PC-3 (cell line): Measurements from ENCODE around the gene SLC30A7. TPM values are rescaled to one million over a fixed set of nuclear protein-coding genes. Genes with fewer than 3 reads are reported as not detected.
A peak's percentile ranks its signal among the peaks of the same experiment; 100 is the strongest.

Experiments
- ATAC-seq: fragments of 200-7000 bp; cut with Tn5 transposase; 2 replicates; pipeline ENCODE4 v1.9.1; 2020; ENCODE audit warnings: mild to moderate bottlenecking, moderate library complexity
- BruUV-seq: library from RNA; stranded (reverse); fragments of 400-500 nt; replicated peaks from 2 replicates; lab custom pipeline; 2021; lab: Mats Ljungman, UMichigan
- CTCF ChIA-PET: fragments of 300-600 bp; sonication (Branson Sonifier 250); formaldehyde crosslinking; loops from one replicate; lab custom pipeline; 2022; ENCODE audit warnings: antibody characterized with exemption; lab: Charles Lee
- POLR2A ChIA-PET: fragments of 300-600 bp; sonication (Branson Sonifier 250); formaldehyde crosslinking; loops from one replicate; lab custom pipeline; 2022; ENCODE audit warnings: antibody characterized with exemption; ENCODE audit not compliant: unreplicated experiment; lab: Charles Lee
- DNase-seq: peaks from one replicate; pipeline ENCODE4 v3.0.0-alpha.2; 2015
- H2AFZ ChIP-seq: fragments of 300-600 bp; sonication (generic); 2 replicates; pipeline ENCODE4 v1.6.0; 2016; ENCODE audit warnings: antibody characterized with exemption, low read length
- H3F3A ChIP-seq: fragments of 300-600 bp; sonication (generic); one replicate; pipeline ENCODE4 v1.6.0; 2017; ENCODE audit warnings: antibody characterized with exemption, low read length, control low read depth, mild to moderate bottlenecking; ENCODE audit not compliant: unreplicated experiment
- H3K27ac ChIP-seq: fragments of 300-600 bp; sonication (generic); 2 replicates; pipeline ENCODE4 v1.5.1; 2016; ENCODE audit warnings: mild to moderate bottlenecking, low read length
- H3K27me3 ChIP-seq: fragments of 300-600 bp; sonication (generic); 2 replicates; pipeline ENCODE4 v1.6.1; 2016; ENCODE audit warnings: low read length, mixed read lengths
- H3K36me3 ChIP-seq: fragments of 300-600 bp; sonication (generic); 2 replicates; pipeline ENCODE4 v1.6.1; 2016; ENCODE audit warnings: low read depth, mixed run types, low read length, mixed read lengths
- H3K4me1 ChIP-seq: fragments of 300-600 bp; sonication (generic); 2 replicates; pipeline ENCODE4 v1.5.1; 2016; ENCODE audit warnings: low read length; ENCODE audit not compliant: insufficient read depth
- H3K4me2 ChIP-seq: fragments of 300-600 bp; sonication (generic); 2 replicates; pipeline ENCODE4 v1.6.0; 2016; ENCODE audit warnings: low read length
- H3K4me3 ChIP-seq: fragments of 300-600 bp; sonication (generic); 2 replicates; pipeline ENCODE4 v1.5.1; 2016; ENCODE audit warnings: mild to moderate bottlenecking, low read length, mixed read lengths
- H3K79me2 ChIP-seq: fragments of 300-600 bp; sonication (generic); 2 replicates; pipeline ENCODE4 v1.6.1; 2017; ENCODE audit warnings: low read length, mixed read lengths
- H3K9ac ChIP-seq: fragments of 300-600 bp; sonication (generic); 2 replicates; pipeline ENCODE4 v1.6.0; 2016; ENCODE audit warnings: mild to moderate bottlenecking, low read length
- H3K9me2 ChIP-seq: fragments of 300-600 bp; sonication (generic); replicated peaks from 2 replicates; pipeline ENCODE4 v1.6.1; 2016; ENCODE audit warnings: mixed run types, low read length, mixed read lengths
- H3K9me3 ChIP-seq: fragments of 300-600 bp; sonication (generic); 2 replicates; pipeline ENCODE4 v1.6.1; 2016; ENCODE audit warnings: low read length, mixed read lengths
- H4K20me1 ChIP-seq: fragments of 300-600 bp; sonication (generic); 2 replicates; pipeline ENCODE4 v1.6.1; 2016; ENCODE audit warnings: low read length, mixed read lengths
- CTCF ChIP-seq: fragments of 300-600 bp; sonication (generic); conservative IDR thresholded peaks from 2 replicates; pipeline ENCODE4 v1.5.1; 2017; ENCODE audit warnings: antibody characterized with exemption, low read depth, mild to moderate bottlenecking, low read length
- EZH2 ChIP-seq: fragments of 300-600 bp; sonication (generic); IDR thresholded peaks from one replicate; pipeline ENCODE4 v1.6.1; 2017; ENCODE audit warnings: antibody characterized with exemption, mild to moderate bottlenecking, low read length; ENCODE audit not compliant: unreplicated experiment
- EZH2phosphoT487 ChIP-seq: fragments of 300-600 bp; sonication (generic); IDR thresholded peaks from 2 replicates; pipeline ENCODE4 v1.6.1; 2018; ENCODE audit warnings: mild to moderate bottlenecking, antibody characterized with exemption, low read length, borderline replicate concordance
- intact Hi-C: fragments of 100-400 bp; cut with micrococcal nuclease; formaldehyde crosslinking; loops from 2 replicates; pipeline ENCODE4 v1.9.0; 2023
- total RNA-seq: library from RNA; depleted of rRNA; stranded (reverse); fragments of >200 nt; gene quantifications from 2 replicates; pipeline ENCODE4 v1.2.3, GENCODE V29; 2014

SLC30A7 gene
- total RNA-seq, 1 experiment from 2014 or later, result 24.0 TPM

GRCh38 chr1:101017448-101017847, 121.6 kb downstream of the SLC30A7 start:
- no peaks in the 10 kb centered on the region; the same call in 1 of the 2 replicates for H3K79me2 ChIP-seq
- ATAC-seq (no peak), DNase-seq (no peak)
- no peak overlapping the region for H3K4me3 ChIP-seq
- no peak overlapping the region for H3K9ac ChIP-seq
- TF ChIP-seq EZH2phosphoT487 (no peak), EZH2 (no peak), CTCF (no peak)
- no peaks in the 10 kb centered on the region for H3F3A ChIP-seq
- no peaks in the 10 kb centered on the region for H3K27me3 ChIP-seq
- no TSS peak for BruUV-seq
- peaks cover 24% of the 10 kb centered on the region; the same call in 1 of the 2 replicates for H3K36me3 ChIP-seq
- intact Hi-C loops, result no loop called here
- no peak overlapping the region for H3K27ac ChIP-seq
- no peak overlapping the region for H2AFZ ChIP-seq
- H4K20me1 ChIP-seq, result no peaks in the 10 kb centered on the region
- H3K9me2 ChIP-seq, result no peaks in the 10 kb centered on the region
- peaks cover 5% of the 10 kb centered on the region; the same call in 1 of the 2 replicates for H3K4me1 ChIP-seq
- POLR2A ChIA-PET, result no interaction called here
- CTCF ChIA-PET, result no interaction called here
- no peaks in the 10 kb centered on the region for H3K9me3 ChIP-seq
- no peak overlapping the region for H3K4me2 ChIP-seq

- Histone ChIP-seq H3K4me2 (peak overlapping the region; percentile 14), H3K9ac (no peak overlapping the region), H3K36me3 (peaks cover 12% of the 10 kb centered on the region; the same call in 1 of the 2 replicates), H2AFZ (no peak overlapping the region), H3K27ac (no peak overlapping the region), H3F3A (no peaks in the 10 kb centered on the region), H4K20me1 (no peaks in the 10 kb centered on the region), H3K4me3 (no peak overlapping the region), H3K9me3 (no peaks in the 10 kb centered on the region), H3K79me2 (peaks cover 37% of the 10 kb centered on the region), H3K4me1 (peaks cover 30% of the 10 kb centered on the region), H3K27me3 (no peaks in the 10 kb centered on the region), H3K9me2 (no peaks in the 10 kb centered on the region)
- no peak for TF ChIP-seq CTCF
- no peak for TF ChIP-seq EZH2phosphoT487
- TF ChIP-seq EZH2, result no peak
- no peak for ATAC-seq
- peak; percentile 32 for DNase-seq
- ChIA-PET POLR2A (no interaction called here), CTCF (no interaction called here)
- BruUV-seq, result no TSS peak
- intact Hi-C loops, result no loop called here
Measured at GRCh38 chr1:101022294-101022693, 126.4 kb downstream of the SLC30A7 start.

- Histone ChIP-seq H4K20me1 (no peaks in the 10 kb centered on the region), H3K4me2 (peak overlapping the region; percentile 94), H3K9ac (peak overlapping the region; percentile 92), H3K9me3 (no peaks in the 10 kb centered on the region), H2AFZ (peak overlapping the region; percentile 92), H3K4me1 (peaks cover 30% of the 10 kb centered on the region), H3K36me3 (peaks cover 10% of the 10 kb centered on the region; the same call in 1 of the 2 replicates), H3K9me2 (no peaks in the 10 kb centered on the region), H3K4me3 (peak overlapping the region; percentile 80), H3K79me2 (peaks cover 43% of the 10 kb centered on the region), H3K27ac (peak overlapping the region; percentile 65), H3F3A (no peaks in the 10 kb centered on the region), H3K27me3 (no peaks in the 10 kb centered on the region)
- CTCF ChIA-PET, result no interaction called here
- ATAC-seq (peak; percentile 47), DNase-seq (no peak)
- intact Hi-C loops, result loop anchor here (1.0 to 5.0 kb wide), 3 partner anchors 103 to 263 kb away; no protein-coding TSS in a partner anchor
- TF ChIP-seq CTCF (no peak), EZH2 (no peak)
- TSS peak; percentile 87 for BruUV-seq
- POLR2A ChIA-PET, result interaction anchor here (0.5 kb wide), 1 partner anchor 96 kb away, joined by 6 read pairs; no protein-coding TSS in a partner anchor
Measured at GRCh38 chr1:101025283-101025656, 129.4 kb downstream of the SLC30A7 start.
